HG03045 (cell line): Measurements from ENCODE around the gene ZBTB38.
A peak's percentile ranks its signal among the peaks of the same experiment; 100 is the strongest.

Experiments used
- ATAC-seq: cut with Tn5 transposase; IDR thresholded peaks from one replicate; pipeline ENCODE4 v1.9.1; 2021; ENCODE audit warnings: mild to moderate bottlenecking, moderate library complexity; ENCODE audit not compliant: unreplicated experiment

ZBTB38 gene

DNA sequence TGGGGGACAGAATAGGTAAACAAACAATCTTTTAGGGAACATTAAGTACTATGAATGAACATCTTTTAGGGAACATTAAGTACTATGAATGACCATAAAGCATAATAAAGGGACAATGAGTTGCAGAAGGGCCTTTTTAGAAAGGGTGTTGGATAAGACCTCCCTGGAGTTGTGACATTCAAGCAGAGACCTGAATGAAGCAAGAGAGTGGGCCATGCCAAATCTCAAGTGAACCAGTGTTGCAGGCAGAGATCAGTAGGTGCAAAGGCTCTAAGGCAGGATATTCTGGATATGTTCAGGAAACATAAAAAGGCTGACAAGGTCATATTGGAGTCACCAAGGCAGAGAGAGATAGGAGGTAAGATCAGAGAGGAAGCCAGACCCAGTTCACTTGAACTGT is 29.4 kb upstream of the ZBTB38 start:
- ATAC-seq = no peak

DNA sequence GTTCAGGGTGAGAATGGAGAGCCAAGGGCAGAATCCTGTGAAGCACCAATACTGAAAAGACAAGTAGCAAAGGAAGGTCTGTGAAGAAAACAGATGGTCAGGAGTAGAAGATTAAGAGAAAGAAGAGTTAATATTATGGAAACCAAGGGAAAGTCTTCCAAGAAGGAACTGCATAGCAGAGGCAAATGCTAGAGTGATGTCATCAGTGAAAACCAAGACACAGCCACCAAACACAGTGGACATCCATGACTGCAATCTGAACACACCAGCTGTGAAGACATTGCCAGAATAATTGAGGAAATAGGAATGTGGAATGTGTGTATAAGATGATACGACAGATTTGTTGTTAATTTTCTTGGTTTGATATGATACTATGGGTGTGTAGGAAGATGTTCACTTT is 26.8 kb upstream of the ZBTB38 start:
- ATAC-seq = no peak

DNA sequence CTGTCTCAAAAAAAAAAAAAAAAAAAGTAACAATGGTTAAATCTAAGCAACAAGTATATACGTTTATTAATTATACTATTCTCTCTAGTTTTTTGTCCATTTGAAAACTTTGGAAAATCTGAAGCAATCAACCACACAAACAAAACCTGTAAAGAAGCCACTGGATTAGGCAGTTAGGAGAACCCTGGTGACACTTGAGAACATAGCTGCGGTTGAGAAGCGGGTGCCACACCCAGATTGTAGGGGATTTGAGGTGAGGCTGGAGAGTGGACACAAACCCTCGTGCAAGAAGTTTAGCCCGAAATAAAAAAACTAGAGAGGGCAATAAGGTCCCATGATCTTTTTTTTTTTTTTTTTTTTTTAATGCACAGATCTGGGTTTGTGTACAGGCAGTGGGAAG is 25.9 kb upstream of the ZBTB38 start:
- no peak for ATAC-seq

- ATAC-seq = no peak
Observed at GRCh38 chr3:141343077-141343476, 25.2 kb upstream of the ZBTB38 start.

GRCh38 chr3:141343865-141344271 is 24.4 kb upstream of the ZBTB38 start:
- ATAC-seq = no peak

DNA sequence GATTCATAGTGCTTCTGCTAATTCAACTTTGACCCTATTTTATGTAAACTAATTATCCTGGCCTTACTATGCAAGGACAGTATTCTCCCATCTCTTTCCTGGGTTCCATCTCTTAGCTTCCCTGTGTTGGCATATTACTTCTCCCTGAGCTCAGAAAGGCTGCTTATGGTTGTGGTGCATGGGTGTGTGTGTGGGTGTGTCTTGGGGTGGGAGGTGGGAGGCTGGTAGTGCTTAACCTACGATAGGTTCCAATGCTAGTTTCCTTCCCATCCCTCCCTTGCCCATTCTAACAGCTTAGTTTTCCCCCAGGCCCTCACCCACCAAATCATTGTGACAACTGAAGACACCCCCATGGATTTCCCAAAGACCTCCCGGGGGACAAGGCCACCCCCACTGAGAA is 22.8 kb upstream of the ZBTB38 start:
- no peak for ATAC-seq

GRCh38 chr3:141346007-141346406 is 22.3 kb upstream of the ZBTB38 start:
- ATAC-seq = no peak

- no peak for ATAC-seq
Observed at GRCh38 chr3:141346418-141346817, 21.9 kb upstream of the ZBTB38 start.

GRCh38 chr3:141346839-141347238 is 21.5 kb upstream of the ZBTB38 start:
- ATAC-seq = no peak

DNA sequence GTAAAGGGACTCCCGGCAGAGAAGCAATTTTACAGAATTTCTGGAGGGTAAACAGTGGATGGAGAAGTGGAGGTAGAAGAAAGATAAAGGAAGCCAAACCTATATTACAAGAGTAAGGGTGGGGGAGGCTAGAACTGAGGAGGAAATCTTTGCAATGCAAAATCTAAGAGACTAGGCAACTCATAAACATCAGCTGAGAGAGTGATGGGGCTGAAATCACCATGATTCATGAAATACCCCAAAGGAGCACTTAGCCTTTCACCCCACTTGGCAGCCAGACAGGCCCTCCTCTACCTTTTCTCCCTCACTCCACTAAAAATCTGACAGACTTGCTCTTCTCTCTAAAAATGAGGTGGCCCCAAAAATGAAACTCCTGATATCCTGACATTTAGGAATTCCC is 19.5 kb upstream of the ZBTB38 start:
- no peak for ATAC-seq

- ATAC-seq = no peak
Observed at GRCh38 chr3:141349711-141350110, 18.6 kb upstream of the ZBTB38 start.

- no peak for ATAC-seq
Observed at GRCh38 chr3:141350666-141351065, 17.6 kb upstream of the ZBTB38 start.

DNA sequence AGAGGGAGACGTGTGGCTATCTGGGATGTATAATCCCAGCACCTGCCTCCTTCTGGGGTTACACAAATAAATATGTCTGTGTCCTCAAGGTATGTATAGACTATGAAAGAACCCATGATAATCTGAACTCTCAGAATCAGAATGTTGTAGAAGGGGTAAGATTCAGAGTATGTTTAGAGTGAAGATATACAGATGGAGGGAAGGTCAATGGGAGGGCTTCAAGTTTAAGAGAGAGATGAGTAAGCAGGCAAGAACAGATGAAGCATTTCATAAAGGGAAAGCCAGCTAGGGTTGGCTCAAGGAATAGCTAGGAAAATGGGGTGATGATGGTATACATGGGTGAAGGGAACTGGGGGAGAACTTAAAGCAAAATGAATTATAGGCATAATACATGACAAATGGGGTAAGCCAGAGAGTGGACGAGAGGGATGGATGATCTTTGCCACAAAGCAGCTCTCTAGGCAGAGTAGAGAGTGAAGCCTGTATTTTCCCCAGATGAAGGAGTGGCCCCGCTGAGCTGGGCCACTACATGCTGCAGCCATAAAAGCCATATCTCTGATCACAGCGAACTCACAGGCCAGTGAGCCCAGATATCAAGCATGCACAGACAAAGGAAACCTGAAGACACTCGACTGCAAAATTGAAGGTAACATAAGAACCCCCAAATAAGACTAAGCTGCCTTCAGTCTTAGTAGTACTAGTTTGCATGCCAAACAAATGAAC is 15.9 kb upstream of the ZBTB38 start:
- ATAC-seq = no peak

DNA sequence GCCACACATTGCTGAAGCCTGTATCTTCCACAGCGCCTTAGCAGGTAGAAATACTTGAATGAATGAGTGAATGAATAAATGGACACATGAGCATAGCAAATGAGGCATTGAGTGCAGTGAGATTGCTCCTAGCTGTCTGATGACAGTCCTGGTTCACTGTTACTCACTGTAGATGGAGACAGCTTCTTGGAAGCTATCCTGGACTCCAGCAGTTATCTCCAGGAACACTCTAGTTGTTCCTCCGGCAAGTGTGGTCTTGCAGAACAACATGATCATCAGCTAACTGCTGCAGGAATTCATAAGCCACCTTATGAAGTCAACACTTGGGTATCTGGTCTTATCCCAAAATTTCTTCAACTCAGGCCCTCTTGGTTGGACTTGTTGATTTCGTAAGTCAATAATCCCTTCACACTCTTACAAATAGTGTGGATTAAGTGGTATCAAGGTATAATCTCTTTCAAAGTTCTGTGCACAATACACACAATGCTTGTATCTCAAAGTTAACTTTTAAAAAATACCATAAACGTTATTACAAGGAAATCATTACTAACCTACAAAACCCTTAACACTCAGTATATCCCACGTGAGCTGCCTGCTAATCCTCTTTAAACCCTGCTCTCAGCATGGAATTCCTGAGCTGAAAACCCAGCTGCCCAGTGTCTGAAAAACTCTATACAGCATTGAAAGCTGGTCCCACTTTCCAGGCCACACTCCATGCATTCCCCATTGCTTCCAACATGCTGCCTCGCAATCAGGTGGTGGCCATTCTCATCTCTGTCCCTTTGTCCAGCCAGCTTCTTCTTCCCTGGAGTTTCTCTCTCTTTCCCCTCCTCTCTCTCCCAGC is 14.4 kb upstream of the ZBTB38 start:
- no peak for ATAC-seq

GRCh38 chr3:141354517-141354916 is 13.8 kb upstream of the ZBTB38 start:
- no peak for ATAC-seq

DNA sequence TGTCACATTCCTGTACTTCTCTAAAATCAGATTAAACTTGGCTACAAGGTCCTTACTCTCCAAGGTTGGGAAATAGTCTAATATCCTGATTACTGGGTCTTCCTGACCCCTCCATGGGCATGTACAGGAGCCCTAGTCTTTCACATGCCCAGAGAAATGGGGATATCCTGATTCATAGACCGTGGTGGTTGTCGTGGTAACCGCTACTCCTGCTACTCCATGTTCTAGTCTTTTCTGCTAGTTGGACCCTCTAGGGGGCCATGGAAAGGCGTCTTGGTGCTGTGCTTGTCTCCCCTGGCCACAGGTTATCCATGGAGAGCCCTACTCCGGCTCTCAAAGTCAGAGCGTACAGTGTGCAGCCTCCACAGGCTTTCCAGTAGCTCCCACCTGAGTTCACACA is 13.1 kb upstream of the ZBTB38 start:
- no peak for ATAC-seq

GRCh38 chr3:141356046-141356445 is 12.3 kb upstream of the ZBTB38 start:
- no peak for ATAC-seq

DNA sequence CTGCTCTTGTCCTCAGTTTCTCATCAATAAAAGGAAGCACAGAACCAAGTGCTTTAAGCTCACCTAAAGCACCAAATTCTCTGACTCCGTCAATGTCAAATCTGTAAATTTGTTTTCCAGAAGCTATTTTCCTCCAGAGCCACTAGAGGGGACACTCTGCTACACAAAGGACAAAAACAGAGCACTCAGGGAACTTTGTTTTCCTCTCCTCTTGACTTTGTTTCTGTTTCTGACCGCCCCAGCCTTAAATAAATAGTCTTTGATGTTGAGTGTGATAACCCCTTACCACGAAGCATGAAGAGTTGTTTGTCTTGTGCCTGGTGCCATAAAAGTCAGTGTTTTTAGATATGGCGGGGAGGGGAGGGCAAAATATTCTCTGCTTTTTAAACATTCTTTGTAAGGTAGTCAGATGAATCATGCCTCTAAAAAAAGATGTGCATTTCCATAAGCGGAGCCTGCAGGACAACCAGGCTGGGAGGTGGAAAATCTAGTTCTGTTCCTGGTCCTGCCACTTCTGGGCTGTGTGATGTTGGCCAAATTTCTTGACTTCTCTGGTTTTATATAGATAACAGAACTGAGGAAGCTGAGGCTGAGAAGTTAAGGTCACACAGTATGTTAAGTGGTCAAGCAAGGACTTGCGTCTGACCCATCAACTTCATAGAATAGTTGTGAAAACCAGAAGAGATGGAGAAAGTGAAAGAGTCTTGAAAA is 7.3 kb upstream of the ZBTB38 start:
- ATAC-seq = peak; percentile 57

- ATAC-seq = no peak
Observed at GRCh38 chr3:141362736-141363135, 5.6 kb upstream of the ZBTB38 start.

DNA sequence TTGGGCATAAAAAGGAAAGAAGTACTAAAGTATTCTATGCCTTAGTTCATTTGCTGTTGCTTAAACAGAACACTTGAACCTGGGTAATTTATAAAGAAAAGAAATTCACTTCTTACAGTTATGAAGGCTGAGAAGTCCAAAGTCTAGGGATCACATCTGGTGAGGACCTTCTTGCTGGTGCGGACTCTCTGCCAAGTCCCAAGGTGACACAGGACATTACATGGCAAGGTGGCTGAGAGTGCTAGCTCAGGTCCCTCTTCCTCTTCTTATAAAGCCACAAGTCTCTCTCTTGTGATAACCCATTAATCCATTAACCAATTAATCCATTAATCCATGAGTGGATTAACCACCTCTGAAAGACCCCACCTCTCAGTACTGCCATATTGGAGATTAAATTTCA is 3.1 kb upstream of the ZBTB38 start:
- ATAC-seq = no peak

GRCh38 chr3:141366285-141367037 is 1.8 kb upstream of the ZBTB38 start:
- ATAC-seq = no peak
